Cortex of kidney (tissue), 1 donor: Measurements from ENCODE around the gene LRRC17.
"Not testable (repeated sequence)": the region's sequence is repeated elsewhere in the genome, so short reads cannot be mapped to it uniquely, and the experiment has no call there.

Source experiments
- DNase-seq: peaks from one replicate; lab custom pipeline; 2025; lab: John Stamatoyannopoulos, UW

Gene LRRC17

DNA sequence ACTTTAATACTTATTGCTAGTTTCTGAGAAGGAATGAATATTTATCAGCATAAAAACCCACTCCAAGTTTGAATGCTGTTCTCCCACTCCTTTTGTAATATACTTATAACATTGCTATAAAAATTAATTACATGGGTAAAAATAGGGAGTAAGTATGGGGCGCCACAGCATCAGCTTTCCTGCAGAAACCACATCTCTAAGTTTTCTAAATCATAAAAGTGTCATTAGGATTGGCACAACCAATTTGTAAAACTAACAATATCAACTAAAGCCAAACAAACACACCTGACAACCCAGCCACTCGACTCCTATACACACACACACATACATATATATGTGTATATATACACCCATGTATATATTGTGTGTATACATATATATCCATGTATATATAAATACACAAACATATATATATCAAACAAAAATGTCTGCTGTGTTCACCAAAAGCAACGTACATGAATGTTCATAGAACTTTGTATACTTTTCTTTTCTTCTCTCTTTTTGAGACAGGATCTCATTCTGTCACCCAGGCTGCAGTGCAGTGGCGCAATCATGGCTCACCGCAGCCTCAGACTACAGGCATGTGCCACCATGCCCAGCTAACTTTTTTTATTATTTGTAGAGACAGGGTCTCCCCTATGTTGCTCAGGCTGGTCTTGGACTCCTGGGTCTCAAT is 14.8 kb upstream of the LRRC17 start:
- no peak for DNase-seq

DNA sequence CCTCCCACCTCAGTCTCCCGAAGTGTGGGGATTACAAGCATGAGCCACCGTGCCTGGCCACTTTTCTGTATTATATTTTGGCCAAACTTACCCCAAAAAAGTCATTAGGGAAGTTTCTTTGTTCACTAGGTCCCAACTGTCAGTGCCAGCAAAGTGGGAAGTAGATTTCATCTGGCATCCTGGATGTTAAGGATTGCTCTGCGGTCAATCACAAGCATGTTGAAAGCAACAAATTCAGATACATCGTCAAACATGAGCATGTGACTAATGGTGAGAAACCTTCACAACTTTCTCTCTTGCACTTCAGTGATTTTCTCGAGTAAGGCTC is 14.3 kb upstream of the LRRC17 start:
- no peak for DNase-seq

DNA sequence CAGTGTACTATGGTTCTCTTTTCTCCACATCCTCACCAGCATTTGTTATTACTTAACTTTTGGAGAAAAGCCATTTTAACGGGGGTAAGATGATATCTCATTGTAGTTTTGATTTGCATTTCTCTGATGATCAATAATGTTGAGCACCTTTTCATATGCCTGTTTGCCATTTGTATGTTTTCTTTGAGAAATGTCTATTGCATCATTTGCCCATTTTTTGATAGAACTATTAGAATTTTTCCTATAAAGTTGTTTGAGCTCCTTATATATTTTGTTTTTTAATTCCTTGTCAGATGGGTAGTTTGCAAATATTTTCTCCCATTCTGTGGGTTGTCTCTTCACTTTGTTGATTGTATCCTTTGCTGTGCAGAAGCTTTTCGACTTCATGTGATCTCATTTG is 10.7 kb upstream of the LRRC17 start:
- not testable (repeated sequence) for DNase-seq

DNA sequence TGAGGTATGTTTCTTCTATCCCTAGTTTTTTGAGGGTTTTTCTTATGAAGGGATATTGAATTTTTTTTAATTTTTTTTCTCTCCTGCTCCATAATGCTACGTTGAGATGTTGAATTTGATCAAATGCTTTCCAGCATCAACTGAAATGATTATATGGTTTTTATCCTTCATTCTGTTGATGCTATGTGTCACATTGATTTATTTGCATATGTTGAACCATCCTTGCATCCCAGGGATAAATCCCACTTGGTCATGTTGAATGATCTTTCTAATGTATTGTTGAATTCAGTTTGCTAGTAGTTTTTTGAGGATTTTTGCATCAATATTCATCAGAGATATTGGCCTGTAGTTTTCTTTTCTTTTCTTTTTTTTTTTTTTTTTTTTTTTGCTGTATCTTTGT is 9.2 kb upstream of the LRRC17 start:
- not testable (repeated sequence) for DNase-seq

DNA sequence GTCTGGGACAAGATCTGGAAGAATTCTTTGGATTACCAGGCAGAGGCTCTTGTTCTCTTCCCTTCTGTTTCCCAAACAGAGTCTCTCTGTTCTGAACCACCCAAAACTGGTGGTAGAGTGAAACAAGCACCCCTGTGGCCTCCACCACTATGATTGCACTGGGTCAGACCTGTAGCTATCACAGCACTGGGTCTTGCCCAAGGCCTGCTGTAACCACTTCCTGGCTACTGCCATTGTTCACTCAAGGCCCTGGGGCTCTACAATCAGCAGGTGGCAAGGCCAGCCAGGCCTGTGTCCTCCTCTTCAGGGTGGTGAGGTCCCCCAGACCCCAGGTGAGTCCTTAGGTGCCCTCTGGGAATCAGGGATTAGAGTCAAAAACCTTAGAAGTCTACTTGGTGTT is 4.1 kb upstream of the LRRC17 start:
- DNase-seq, result no peak

DNA sequence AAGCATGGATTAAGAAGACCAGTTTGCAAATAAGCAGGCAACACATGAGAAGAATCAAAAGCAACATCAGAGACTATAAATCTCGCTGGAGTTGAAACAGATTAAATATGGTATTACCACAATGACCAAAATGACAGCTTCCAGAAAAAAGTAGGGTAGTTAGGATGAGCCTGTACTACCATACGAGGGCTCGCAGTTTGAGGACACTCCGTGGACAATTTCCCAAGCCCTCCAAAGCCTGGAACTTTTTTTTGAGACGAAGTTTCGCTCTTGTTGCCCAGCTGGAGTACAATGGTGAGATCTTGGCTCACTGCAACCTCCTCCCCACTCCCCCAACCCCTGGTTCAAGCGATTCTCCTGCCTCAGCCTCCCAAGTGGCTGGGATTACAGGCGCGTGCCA is 1.0 kb downstream of the LRRC17 start:
- DNase-seq, result no peak

DNA sequence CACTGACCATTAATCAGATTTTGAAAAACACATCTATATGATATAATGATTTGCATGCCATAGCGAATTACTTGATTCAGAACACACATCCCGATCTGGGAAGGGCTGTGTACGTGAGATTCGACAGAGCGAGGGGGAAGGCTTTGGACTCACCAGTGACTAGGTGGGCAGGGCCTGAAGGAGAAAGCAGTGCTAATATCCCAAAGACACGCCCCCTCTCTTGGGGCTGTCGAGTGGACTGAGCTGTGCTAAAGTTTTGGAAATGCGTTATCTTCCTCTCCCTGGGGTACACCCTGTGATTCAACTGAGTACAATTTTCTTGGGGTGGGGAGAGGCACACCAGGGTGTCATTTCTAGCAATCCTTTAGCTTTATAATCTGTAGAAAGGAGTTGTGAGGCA is 1.8 kb downstream of the LRRC17 start:
- DNase-seq, result no peak

DNA sequence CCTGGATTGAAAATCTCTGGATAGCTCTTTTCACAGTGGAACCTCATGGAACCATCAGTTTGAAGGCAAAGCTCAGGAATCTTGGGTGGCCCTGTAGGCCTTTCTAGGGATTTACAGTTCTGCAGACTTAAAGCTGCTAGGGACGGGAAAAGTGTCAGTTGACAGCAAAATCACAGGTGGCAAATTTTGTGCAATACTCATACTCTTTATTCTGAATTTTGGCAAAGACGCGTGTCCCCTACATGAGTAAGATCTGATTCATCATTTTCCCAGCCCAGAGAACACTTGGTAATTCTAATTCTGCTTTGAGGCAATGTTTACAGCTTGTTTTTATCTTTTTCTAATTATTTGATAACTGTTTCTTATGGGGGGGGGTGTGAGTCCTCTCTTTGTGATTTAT is 3.6 kb downstream of the LRRC17 start:
- no peak for DNase-seq

DNA sequence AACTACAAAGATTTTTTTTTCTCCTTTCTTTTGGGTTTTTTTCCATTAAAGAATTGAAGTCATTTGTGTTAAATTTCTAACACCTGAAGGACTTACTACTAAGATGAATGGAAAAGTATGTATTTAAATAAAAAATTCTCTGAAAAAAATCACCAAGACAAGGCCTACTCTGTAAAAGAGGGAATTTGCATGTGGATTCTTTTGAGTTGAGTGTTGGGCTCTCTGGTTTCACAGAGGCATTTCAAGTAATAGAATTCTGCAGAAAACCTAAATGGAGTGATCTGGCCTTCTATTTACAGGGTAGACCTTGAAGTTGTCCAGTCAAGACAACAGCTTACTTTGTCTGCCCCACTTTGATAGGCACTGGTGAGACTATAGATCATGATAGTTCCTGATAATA is 4.1 kb downstream of the LRRC17 start:
- no peak for DNase-seq

DNA sequence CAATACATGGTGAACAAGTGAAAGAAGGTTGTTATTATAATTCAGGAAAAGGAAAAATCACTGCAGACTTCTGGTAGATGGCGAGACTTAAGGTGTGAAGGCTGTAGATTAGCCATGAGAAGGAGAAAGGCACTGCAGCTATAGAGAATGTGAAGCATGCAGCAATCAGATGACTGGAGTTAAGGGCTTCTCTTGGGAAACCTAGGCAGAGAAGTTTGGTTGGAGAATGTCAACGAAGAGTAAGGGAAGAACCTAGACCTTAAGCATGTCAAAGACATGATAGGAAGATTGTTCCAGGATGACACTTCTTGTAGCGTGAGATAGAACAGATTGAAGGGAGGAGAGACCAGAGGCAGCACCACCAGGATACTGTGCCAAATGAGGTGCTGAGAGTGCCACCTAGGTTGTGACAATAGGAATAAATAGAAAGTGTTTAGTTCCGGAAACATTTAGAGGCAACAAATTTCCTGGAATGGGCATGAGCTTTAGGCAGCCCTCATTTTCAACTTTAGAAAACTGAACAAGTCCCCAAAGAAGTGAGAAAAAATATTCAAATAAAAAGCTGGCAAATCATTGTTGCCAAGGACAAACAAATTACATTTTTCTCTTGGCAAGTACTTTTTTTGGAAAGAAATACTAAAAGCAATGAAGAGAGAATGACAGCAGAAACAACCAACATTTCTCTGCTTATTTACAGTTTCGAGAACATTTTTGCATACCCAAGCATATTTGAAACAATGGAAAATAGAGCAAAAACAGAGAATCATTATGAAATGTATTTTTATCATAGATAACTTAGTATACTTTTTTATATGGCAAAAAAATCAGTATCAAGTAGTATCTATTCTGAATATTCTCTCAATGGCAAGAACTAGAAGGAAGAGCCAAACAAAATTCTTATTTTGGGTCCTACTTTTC is 4.9 kb downstream of the LRRC17 start:
- no peak for DNase-seq

DNA sequence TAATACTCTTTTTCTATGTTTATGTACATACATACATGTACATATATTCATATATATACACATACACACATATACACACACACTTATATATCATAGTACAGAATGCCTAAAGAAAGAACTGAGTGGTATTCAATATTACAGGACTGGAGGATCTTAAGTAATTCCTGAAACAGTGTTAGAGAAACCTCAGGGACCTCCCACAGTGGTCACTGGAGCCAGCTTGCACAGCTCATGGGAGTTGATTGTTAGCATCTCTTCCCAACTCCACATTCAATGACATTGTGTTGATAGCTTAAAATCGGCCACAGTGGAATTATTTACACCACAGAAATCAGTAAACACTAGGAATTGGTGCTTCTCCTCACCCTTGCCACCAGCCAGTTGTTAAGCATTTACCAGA is 6.0 kb downstream of the LRRC17 start:
- no peak for DNase-seq

DNA sequence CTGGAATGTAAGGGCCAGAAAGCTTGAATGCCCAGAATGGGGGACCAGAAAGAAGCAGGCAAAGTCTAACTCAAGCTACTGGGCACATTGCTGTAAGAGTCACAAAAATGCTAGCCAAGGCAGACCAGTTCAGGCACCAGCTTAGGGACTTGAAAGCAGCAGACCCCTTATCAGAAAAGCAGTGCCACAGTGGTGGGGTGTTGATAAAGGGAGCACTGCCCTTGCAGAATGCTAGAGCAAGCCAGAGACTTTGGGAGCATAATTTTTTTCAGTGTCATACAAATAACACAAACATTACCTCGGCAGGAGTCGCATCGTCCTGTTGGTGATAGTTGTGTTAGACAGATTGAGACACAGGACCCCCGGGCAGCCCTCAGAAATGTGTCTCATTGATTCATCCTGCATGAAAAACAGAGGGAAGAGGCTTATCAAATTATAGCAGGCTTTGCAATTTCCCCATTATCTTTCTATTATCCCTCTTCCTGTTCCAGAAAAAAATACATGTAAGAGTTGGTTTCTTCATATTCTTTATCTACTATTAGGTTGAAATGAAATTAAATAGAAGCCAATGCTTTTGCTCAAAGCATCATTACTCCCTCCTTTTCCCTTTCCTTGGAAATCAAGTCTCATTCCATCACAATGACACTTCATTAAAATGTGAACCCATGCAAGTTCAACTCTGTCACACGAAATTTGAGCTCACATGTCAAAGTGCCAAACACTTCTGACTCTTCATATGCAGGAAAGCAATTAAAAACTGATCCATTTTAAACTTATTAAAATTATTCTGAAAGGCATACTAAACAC is 13.4 kb downstream of the LRRC17 start:
- no peak for DNase-seq

DNA sequence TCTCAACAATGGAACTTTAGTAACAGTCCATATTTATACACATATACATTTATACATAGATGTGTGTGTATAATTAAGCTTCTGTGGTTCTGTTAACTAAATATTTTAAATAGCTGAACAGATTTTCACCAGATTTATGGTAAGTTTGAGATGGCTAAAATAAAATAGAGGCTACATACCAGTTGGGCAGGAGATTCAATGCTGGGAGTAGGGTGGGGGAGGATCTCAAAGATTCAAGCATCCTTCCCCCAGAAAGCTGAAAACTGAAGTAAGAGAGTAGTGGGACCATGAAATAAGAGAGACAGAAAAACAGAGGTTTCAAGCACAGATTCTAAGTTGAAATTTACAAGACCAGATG is 14.0 kb downstream of the LRRC17 start:
- DNase-seq, result no peak

DNA sequence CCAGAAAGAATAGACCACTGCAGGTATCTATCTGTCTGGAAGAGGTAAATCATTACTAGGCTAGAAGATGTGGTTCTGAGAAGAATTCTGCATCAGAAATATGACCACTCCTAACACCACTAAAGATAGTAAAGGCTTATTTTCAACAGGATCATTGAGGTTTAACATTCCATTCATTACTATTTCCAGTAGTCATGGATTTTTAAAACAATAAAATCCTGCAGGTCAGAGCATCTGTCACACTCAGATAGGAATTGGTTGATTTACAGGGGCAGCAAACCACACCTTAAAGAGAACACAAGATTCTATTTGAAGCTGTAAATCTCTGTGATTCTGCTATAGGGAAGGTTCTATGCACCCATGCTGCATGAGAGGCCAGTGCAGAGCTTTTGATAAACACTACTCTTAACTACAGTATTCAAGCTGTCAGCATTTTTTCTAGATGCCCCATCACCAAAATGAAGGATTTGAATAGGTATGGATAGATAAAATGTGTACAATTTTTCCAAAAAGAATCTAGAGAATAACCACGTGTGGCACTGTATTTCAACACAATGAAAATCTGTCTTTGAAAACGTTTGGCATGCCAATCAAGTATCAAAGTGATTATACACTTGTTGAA is 14.6 kb downstream of the LRRC17 start:
- no peak for DNase-seq

DNA sequence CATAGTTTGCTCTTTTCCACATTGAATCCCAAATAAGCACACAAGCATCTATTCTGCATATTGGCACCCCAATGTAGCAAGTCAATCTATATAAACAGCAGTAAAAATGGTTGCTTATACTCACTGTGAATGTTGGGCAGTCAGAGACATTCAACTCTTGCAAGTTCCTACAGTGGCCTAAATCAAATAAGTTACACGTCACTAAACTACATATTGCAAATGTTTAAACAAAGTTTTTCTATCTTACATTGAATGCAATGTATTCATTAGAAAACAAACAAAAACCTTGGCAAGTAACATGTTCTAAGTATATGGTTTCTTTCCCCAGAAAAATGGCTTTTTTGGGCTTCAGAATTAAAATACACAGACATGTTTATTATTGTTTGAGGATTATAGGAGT is 19.0 kb downstream of the LRRC17 start:
- no peak for DNase-seq

DNA sequence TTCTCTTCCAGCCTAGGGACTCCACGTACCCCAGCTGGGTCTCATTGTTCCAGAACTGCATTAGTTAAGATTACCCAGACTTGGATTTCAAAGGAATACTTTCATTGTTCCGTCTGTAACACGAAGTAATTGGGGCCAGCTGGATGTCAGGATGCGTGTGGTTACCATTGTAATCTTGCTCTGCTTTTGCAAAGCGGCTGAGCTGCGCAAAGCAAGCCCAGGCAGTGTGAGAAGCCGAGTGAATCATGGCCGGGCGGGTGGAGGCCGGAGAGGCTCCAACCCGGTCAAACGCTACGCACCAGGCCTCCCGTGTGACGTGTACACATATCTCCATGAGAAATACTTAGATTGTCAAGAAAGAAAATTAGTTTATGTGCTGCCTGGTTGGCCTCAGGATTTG is 21.0 kb downstream of the LRRC17 start:
- no peak for DNase-seq

DNA sequence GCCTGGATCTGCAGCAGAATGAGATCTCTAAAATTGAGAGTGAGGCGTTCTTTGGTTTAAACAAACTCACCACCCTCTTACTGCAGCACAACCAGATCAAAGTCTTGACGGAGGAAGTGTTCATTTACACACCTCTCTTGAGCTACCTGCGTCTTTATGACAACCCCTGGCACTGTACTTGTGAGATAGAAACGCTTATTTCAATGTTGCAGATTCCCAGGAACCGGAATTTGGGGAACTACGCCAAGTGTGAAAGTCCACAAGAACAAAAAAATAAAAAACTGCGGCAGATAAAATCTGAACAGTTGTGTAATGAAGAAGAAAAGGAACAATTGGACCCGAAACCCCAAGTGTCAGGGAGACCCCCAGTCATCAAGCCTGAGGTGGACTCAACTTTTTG is 21.4 kb downstream of the LRRC17 start:
- DNase-seq, result no peak

DNA sequence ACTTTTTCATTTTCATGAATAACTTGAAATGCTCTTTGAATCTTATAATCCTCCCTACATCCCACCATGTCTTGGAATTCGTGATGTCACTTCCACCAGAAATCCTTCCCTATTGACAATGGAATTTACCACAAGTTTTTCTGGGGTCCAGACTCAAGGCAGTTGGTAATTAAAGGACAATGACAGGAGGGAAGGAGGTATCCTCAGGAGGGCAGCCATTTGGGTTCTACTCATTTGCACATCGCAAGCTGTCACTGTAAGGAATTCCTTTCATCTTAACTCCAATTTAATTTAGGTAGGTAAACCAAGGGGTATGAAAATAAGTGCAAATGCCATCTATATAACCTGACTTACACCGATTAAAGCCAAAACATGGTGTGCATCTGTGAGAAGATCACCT is 21.9 kb downstream of the LRRC17 start:
- no peak for DNase-seq

DNA sequence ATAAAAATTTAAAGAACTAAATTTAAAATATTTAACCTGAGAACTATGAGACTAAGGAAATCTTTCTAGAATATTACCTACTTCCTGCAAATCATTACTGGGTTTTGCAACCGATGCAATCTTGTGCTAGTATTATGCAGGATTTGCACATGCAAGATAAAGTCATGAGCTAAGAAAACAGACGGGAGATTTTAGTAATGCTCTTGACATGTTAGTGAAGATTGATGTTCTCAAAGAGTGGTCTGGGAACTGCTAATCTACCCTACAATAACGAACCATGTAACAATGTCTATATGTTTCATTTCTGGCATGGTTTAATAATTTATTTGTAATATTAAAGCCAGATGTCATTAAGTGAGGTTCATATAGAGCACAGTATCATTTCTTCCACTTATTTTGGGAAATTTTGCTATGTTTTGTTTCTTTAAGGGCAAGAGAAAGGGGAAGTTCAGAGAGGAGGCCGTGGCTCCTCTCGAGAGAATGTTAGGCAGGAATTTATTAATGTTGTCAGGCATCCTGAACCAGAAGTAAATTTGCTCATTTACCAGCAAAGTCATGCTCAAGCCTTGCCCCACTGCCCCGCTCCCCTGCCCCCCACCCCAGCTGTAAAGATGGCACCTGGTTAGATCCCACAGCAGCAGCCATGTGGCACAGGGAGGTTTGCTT is 22.8 kb downstream of the LRRC17 start:
- no peak for DNase-seq

DNA sequence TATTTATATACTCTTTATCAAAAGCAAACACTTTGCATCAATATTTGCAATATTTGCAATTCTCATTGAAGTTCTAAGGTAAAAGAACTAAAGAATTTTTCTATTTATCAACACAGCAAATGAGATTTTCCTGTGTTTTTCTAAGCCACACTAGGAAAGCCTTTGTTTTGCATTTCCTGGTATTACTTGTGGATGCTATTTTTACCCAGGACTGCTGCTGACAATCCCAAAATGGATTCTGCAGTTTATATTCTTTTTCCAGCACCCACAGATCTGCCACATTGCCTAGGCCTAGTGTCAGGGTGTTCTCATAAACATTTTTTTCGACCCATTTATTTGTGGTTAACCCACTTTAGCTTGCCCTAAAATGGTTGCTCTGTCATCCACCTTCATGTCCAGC is 25.9 kb downstream of the LRRC17 start:
- no peak for DNase-seq

DNA sequence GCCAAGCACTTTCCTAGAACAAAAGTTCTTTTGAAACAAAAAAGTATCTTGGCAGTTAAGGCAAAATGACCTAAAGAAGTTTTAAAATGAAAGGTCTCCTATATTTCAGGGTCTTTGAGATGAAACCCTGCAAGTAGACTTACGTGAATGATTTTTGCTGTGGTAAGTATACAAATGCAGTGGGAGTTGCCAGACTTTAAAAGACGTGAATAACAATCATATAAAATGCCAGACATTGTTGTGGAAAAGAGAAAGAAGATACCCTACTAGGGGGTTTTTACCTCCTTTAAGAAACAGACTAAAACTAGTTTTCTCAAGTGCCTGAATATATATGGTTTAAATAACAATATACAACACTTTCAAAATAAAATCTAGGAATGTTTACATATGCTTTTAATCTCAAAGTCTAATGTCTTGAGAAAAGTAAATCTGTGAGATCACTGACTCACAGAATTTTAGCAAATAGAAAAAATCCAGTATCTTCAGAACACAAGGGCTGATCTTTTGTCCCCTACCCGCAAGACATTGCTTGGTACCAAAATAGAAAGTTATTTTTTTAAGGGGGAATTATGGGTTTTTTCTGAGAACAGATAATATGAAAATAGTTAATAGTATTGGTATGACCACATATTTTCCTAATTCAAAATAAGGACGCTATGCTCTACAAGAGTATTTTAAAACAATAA is 29.5 kb downstream of the LRRC17 start:
- DNase-seq, result no peak
